Testis (tissue), 2 donors: ENCODE results near the gene SDF2L1.
"Not testable (repeated sequence)": the region's sequence is repeated elsewhere in the genome, so short reads cannot be mapped to it uniquely, and the experiment has no call there.

Experiments used
- CTCF ChIP-seq, 3 experiments: fragments of 450-650 bp in 2 of 3; fragments of 200-600 bp in 1 of 3; sonication (generic) in 1 of 3; IDR thresholded peaks; one replicate each; pipeline ENCODE4 v1.5.1; 2016 to 2019; ENCODE audit warnings: antibody characterized with exemption in 3 of 3, mild to moderate bottlenecking in 2 of 3, moderate library complexity in 1 of 3
- POLR2A ChIP-seq: fragments of 450-650 bp; IDR thresholded peaks from one replicate; pipeline ENCODE4 v1.6.1; 2017; ENCODE audit warnings: antibody characterized with exemption, mild to moderate bottlenecking, moderate library complexity

- not testable (repeated sequence) for TF ChIP-seq POLR2A; CTCF (IDR thresholded peaks at IDR 0.05)
Measured at GRCh38 chr22:21678842-21679241, 36.7 kb downstream of the SDF2L1 start.
